Measurements from ENCODE around the gene MAEA.

DNA sequence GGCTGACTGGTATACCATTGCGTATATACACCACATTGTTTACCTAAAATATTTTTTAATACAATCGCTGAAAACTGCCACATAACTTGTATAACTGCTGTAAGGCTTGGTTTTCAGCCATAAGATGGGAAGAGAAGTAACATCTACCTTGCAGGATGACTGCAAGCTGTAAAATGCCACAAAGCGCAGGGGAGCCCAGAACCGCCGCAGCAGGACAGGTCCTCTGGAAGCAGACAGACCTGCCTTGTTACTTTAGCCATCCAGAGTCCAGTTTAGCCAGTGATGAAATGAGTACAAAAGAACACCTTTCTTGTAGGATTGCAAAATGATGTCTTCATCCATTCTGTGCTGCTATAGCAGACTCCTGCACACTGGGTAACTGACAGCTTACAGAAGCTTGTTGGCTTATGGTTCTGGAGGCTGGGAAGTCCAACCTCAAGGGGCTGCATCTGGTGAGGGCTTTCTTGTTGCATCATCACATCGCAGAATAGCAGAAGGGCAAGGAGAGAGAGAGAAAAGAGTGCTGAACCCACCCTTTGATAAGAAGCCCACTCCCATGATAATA, 36.7 kb upstream of the MAEA start:
- TF ChIP-seq, protein P1, sequence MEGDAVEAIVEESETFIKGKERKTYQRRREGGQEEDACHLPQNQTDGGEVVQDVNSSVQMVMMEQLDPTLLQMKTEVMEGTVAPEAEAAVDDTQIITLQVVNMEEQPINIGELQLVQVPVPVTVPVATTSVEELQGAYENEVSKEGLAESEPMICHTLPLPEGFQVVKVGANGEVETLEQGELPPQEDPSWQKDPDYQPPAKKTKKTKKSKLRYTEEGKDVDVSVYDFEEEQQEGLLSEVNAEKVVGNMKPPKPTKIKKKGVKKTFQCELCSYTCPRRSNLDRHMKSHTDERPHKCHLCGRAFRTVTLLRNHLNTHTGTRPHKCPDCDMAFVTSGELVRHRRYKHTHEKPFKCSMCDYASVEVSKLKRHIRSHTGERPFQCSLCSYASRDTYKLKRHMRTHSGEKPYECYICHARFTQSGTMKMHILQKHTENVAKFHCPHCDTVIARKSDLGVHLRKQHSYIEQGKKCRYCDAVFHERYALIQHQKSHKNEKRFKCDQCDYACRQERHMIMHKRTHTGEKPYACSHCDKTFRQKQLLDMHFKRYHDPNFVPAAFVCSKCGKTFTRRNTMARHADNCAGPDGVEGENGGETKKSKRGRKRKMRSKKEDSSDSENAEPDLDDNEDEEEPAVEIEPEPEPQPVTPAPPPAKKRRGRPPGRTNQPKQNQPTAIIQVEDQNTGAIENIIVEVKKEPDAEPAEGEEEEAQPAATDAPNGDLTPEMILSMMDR (IDR thresholded peaks at IDR 0.05; ENCODE audit: borderline replicate concordance, extremely low read depth, low read length, poor library complexity, severe bottlenecking) = no peak
- TF ChIP-seq EZH2 (IDR thresholded peaks at IDR 0.05; ENCODE audit: borderline replicate concordance, low read depth, low read length, severe bottlenecking) = no peak
